ENCODE data around the gene ANXA1. TPM values are rescaled to one million over a fixed set of nuclear protein-coding genes. Genes with fewer than 3 reads are reported as not detected.
A peak's percentile ranks its signal among the peaks of the same experiment; 100 is the strongest.

The ANXA1 gene, protein sequence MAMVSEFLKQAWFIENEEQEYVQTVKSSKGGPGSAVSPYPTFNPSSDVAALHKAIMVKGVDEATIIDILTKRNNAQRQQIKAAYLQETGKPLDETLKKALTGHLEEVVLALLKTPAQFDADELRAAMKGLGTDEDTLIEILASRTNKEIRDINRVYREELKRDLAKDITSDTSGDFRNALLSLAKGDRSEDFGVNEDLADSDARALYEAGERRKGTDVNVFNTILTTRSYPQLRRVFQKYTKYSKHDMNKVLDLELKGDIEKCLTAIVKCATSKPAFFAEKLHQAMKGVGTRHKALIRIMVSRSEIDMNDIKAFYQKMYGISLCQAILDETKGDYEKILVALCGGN
- total RNA-seq: 175 TPM

DNA sequence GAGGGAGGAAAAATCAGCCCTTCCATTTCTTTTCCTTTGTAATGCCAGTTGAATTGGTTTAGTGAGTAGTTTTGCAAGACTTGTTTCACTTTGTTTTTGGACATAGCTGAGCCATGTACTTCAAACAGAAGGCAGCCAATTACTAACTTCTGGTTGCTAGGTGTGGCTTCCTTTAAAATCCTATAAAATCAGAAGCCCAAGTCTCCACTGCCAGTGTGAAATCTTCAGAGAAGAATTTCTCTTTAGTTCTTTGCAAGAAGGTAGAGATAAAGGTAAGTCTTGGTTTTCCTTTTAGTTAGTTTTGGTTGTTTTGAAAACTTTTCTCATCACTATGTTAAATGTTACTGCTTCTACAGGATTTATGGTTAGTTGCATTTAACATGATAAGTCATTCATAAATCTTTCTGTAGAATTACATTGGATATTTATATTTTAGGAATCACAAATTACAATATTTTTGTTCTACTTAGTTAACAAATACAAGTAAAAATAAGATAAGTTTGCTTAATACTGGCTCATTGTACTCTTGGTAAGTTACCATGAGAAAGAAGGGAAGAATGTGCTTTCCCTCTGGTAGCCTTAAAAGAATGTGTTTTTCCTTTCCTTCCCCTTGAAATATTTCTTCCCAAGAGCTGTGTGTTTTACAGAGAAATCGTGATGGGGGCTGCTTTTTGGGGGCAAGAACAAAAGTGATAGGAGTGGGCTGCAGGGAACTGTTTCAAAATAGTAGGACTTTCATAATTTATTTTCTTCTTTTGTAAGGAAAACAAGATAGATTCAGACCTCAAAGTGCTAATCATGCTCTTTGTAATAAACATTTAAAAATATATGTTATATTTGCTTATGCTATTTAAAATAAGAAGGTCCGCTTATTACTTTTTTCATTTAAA lies at the start of gene ANXA1:
ANXA1 (plus strand) TSS at position 213 of the 890 bp plus-strand sequence. CDS start 6,671 bp downstream, outside the sequence.
- DNase-seq (ENCODE audit: low spot score): no peak

DNA sequence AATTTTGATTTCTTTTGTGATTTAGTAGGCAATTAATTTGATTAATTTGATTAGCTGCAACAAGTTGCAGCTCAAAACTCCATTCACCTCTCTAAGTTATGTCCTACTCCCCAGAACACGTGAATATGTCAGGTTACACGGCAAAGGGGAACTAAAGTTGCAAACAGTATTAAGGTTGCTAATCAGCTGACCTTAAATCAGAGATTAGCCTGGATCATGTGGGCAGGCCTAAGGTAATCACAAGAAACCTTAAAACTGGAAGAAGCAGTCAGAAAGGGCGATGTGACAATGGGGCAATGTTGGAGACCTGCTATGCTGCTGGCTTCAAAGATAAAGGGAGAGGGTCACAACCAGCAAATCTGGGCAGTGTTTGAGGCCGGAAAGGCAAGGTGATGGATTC lies 47.3 kb upstream of the ANXA1 start:
- no peak for DNase-seq (ENCODE audit: low spot score)

DNA sequence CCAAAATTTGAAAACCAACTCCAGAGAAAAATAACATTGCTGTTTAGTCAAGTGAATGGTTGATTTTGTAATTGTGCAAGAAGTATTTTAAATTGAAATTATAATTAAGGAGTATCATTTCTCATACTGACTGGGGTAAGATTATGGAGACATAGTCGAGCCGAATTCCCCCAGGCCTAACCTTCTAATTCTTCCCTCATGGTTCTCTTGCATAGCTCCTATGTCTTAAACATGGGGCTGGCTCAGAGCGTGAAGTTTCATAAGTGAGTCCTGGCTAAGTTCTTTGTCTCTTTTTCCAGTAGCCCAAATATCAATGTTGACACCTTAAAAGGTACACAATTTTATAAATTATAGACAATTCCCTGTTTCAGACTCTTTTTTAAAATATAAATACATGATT lies 46.7 kb upstream of the ANXA1 start:
- DNase-seq (ENCODE audit: low spot score): no peak

DNA sequence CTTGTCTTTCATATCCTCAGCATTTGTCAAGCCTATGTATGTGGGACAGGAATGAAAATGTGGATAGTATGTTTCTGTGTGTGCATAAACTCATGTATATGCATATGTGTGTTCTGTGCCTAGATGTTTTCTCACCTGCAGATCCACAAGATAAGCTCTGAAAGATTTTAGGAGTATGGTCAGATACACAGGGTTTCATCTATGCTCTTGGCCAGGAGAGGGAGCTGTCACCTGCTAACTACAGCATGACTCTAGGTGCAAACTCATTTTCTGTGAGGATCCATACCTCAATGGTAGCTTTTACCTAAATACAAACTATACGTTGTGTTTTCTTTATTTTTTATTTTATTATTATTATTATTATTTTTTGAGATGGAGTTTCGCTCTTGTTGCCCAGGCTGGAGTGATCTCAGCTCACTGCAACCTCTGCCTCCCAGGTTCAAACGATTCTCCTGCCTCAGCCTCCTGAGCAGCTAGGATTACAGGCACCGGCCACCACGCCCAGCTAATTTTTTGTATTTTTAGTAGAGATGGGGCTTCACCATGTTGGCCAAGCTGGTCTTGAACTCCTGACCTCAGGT lies 44.1 kb upstream of the ANXA1 start:
- peak; percentile 52 for DNase-seq (ENCODE audit: low spot score)

DNA sequence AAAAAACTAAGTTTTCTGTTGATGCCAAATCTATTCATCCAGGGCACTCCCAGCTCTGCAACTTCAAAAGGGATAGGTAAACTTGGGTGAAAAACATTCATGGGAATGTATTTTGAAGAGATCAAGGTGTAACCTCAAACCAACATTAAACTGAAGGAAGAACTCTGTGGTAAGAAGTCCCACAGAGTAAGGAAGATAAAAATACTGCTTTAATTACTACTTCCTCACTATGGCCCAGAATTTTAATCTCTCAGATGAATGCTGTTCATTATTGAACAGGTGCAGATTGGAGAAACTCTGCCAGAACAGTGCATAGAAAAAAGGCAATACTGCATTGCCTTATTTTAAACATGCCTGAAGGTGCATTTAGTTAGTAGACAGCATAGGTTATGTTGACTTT lies 37.6 kb upstream of the ANXA1 start:
- DNase-seq (ENCODE audit: low spot score): no peak

DNA sequence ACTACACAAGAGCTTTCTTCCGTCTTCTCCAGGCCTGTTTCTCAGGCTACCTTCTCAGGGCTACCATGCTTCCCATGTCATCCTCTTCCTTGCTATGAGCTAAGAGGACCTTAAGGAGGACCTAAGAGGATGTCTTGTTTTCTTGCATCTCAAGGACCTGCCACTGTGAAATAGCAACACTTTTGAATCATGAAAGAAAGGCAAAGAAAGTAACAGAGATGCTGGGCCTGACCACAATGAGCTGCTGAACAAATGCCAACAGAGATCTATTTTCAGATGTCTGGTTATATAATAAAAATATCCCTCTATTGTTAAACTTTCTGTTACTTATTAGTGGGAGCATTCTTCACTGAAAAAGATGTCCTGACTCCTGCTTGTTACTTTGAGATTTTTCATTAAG lies 36.7 kb upstream of the ANXA1 start:
- DNase-seq (ENCODE audit: low spot score): no peak

DNA sequence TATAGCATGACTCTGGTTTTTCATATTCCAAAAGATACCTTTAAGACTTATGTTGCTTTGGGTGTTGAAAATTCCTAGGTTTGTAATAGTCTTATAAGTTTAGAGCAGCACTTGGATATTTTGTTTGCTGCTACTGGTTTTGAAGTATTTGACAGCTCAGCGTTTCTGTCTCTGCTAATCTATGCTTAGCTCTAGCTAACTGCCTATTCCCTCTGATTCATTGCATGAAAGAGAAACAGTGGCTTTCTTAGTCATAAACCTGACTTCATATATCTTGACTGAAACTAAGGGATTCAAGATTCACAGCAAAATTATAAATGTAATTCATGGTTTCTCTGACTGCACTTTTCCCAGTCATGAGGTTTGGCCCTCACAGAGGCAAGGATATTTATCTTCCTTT lies 35.6 kb upstream of the ANXA1 start:
- no peak for DNase-seq (ENCODE audit: low spot score)

DNA sequence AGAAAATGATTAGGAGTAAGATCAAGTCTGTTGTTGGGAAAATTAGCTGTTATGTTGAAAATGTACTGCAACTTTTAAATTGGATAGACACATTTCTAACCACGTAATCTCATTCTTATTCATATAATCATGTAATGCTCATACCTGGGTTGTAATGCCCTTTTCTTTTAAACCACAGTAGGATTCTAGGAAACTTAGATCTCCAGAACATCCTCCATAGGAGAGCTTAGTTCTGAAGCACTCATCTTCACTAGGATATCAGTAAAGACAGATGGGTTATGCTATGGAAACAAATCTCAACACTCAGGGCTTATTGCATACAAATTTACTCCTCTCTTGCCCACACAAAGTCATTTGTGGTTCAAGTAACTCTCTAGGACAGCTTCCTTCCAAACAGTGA lies 34.8 kb upstream of the ANXA1 start:
- no peak for DNase-seq (ENCODE audit: low spot score)

DNA sequence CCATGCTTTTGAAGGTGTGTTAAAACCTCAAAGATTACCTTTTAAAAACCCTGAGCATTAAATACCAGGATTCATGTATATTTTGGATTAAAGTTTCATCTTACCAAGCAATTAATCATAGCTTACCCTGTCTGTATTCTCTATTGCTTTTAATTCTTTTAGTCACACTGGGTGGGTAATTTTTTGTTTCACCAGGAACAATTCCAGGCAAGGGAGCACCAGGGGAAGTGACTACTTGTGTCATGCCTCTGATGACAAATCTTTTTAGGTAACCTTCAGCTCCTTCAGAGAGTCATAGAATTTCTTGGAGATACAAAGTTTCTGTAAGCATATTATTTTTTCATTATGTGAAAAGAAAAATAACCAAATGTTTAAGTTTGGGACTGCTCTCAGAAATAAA lies 33.4 kb upstream of the ANXA1 start:
- no peak for DNase-seq (ENCODE audit: low spot score)

DNA sequence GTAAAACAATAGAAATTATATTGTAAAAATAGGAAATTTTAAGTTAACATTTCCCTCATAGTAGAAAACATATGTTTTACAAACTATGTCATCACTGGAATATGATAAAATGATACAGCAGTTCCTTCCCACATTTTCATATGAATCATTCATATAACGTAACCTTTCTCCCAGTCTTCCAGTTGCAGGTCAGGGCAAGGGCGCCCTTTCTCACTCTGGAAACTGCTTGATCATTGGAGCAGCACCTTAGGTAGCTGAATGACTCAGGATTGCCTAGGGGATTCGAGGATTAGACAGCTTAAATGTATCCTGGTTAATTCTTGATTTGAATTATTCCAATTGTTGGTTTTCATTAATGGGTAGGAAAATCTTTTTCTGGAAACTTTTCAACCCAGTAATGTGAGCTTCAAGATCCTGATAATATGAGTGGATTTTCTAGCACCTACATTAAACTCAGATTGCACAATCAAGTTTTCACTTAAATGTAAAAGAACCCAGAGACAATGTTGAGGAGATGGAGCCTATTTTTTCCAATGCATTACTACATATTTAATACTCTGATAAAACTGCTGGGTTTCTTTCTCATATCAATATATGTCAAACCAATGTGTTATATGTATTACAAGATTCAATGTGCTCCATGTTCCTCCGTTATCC lies 32.6 kb upstream of the ANXA1 start:
- no peak for DNase-seq (ENCODE audit: low spot score)

DNA sequence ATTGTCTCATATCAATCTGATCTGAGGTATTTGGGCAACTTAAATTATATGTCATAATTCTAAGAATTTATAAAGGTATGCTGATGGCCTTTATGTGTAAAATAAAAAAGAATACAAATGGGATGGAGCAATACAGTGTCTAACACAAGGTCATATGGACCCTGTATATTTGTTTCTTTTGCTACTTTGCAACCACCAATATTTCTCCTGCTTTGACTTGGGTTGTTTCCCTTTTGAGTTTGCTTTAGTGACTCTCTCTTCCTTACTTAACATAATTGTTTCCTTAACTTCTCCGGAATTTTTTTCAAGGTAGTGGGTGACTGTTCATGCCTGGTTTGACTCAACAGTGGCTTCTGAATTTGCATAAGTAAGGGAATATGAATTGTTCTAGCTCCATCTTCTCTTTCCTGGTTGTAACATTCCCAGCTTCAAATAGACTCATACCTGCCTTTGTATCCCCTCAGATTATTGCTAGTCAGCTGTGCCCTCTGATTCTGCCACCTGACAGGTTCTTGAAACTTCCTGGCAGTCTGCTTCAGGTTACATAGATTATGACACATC lies 30.2 kb upstream of the ANXA1 start:
- DNase-seq (ENCODE audit: low spot score): no peak

DNA sequence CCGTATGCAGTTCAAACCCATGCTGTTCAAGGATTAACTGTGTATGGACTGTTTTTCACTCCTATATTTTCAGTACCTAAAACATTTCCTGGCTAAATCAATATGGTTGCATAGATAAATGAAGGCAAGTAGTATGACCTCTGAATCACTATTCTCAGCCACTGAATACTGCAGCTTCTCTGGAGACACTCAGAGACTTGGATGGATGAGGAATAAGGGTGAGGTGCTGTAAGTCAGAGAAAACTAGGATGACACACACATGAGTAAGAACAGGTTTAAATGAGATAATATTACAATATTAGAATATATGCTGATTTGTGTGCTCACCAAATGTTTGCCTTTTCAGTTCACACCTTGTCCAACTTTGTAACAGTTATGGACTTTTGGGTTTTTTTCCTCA lies 26.0 kb upstream of the ANXA1 start:
- DNase-seq (ENCODE audit: low spot score): no peak

DNA sequence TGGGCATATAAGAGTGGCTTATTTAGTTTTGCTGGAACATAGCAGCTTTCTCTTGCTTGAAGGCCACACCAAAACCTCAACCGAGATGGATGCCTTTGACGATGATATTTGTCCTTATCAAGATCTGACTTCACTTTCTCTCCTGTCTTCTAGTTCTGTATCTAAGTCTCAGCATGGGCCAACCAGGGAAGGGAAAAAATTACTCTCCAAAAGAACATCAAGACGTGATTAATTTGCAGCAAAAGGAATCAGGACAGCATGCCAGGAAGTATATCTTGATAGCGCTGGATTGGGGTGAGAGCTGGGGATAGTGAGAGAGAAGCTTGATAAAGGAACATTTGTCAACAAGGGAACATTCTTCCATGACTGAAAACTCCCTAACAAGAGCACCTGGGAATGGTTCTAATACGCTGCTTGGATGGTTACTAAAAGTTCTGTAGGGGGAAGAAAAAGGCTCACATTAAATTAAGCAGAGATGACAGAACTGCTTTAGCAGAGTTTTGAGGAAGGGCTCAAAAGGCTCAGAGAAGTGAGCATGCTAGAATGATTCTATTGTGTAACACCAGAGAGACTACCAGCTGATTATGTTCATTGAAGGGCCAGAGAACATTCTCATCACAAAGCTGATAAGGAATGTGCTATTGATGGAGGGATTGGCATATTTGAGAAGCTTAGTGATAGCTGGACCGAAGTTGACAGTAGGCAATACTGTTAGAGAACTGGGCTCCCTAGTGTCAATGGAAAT lies 21.6 kb upstream of the ANXA1 start:
- DNase-seq (ENCODE audit: low spot score): no peak

DNA sequence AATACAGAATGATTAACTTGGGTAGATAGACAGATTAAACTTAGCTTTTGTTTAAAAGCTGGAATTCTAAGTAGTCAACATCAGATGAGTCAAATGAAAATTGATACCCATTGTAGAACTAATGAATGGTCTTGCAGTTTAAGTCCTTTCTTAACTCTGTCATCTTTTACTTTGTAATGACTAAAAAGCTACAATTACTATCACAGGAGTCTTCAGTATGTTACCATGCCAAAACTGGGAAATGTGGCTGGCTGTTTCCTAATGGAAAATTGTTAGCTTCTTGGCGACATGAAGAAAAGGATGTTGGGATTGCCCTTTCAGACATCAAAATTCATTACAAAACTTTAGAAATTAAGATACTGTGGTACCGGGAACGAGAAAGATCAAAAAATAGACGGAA lies 20.2 kb upstream of the ANXA1 start:
- no peak for DNase-seq (ENCODE audit: low spot score)

DNA sequence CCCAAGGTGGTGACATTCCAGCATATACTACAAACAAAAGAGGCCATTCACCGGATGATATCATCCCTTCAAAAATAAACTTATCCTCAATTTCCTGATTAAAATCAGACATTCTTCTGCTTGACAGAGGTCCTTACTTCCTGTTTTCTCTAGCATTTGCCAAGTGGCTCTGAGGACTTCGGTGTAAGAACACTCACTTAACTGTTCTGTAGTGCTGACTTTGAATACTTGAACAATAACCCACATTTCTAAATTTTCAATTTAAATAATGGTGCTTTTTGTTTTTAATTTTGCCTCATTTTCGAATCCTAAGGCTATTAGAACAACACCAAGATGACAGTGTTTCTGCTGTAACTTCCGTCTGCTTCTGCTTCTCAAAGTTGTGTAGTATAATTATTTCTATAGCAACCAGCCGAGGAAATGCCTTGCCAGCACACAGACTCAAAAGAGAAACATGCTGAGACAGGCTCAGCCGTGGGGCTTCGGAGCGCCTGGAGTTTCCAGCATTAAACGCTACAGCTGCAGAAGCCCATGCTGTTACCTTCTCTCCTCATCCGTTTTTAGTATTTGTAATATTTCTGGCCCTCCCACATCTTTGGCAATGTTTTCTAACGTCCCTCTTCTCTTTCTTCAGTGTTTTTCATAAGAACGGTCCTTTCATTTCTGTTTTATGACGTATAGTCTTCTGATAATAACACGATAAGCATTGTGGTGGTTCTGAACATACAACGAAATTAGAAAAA lies 19.5 kb upstream of the ANXA1 start:
- peak; percentile 70 for DNase-seq (ENCODE audit: low spot score)

DNA sequence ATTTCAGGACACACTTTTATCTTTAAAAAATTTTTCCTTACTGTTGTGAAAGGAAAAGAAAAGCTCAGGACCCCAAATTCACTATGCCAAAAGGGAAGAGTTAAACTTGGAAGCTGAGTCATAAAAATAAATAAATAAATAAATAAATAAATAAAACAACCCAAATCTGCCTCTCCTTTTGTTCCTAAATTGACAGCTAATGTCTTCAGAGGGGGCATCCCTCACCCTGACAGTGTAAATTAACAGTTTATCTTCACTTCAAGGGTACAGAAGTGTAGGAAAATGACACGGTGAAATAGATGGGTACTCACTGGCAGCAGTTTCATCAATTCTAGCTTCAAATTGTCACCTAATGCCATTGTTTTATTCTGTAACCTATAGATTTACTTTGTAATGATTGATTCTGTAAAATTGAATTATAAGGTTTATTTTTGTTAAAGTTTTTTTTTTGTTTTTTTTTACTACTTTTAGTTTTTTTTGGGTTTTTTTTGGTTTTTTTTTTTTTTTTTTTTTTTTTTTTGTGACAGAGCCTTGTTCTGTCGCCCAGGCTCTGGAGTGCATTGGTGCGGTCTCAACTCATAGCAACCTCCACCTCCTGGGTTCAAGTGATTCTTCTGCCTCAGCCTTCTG lies 18.5 kb upstream of the ANXA1 start:
- no peak for DNase-seq (ENCODE audit: low spot score)

DNA sequence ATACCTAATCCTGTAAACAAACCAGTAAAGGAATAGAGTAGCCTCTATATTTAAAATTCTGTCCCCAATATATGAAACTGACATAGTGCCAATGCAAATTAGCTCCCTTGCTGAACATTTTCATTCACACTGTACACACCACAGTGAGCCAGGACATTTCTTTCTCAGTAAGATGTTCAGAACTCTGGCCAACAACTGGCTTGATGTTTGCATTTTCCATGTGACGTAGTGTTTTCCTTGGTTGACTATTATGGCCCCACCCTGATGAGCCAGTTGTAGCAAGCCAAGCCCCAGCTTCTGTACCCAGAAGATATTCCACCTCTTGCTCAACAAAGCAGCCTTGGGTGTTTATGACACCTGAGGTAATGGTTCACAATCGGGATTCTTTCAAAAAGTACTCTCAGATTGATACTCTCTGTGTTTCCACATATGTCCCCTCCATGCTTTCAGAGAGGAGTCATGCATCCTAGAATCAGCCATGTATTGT lies 17.7 kb upstream of the ANXA1 start:
- no peak for DNase-seq (ENCODE audit: low spot score)

DNA sequence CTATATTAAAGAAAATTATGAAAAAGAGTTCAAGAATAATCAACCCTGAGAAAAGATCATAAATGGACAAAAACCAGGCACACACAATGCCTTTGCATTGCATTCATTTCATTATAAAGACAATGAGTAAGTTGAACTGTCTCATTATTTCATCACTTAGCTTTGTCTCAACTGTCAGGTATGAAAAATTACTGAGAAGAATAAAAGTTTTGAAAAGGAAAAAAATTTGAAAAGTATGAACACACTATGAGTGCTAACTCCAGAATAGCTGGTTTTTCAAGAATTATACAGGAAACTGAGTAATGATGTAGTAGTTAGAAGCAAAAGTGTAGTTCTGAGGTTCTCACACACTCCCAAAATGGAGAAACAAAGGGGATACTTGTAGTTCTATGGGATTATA lies 16.3 kb upstream of the ANXA1 start:
- no peak for DNase-seq (ENCODE audit: low spot score)

DNA sequence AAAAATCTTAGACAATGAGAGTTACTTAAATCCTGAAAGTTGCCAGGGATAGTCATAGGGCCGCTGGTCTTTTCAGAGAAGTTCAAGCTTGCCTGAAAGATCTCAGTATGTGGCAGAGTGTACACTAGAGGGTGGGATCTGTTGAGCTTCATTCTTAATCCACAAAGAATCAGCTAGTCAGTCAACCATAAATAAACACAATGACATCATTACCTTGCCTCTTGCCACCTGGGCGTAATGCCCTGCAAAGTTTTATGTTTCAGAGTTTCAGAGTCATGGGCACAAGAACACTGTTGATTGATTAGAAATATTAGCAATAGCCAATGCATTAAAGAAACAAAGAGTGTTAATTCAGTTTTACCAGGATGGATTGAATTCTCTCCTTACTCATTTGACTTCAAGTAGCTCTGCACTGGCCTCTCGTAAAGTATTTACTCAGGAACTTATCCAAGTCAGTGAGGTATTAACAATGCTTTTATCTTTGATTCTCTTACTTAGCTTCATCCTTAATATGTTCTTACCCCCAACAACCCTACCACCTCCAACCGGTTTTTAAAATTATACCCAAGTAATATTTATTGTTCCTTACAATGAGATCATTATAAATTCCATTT lies 14.3 kb upstream of the ANXA1 start:
- DNase-seq (ENCODE audit: low spot score): no peak

Measured in ureter (tissue), 1 donor.